ENCODE results near the gene SIN3A.
"Not testable (repeated sequence)": the region's sequence is repeated elsewhere in the genome, so short reads cannot be mapped to it uniquely, and the experiment has no call there.

The SIN3A gene

DNA sequence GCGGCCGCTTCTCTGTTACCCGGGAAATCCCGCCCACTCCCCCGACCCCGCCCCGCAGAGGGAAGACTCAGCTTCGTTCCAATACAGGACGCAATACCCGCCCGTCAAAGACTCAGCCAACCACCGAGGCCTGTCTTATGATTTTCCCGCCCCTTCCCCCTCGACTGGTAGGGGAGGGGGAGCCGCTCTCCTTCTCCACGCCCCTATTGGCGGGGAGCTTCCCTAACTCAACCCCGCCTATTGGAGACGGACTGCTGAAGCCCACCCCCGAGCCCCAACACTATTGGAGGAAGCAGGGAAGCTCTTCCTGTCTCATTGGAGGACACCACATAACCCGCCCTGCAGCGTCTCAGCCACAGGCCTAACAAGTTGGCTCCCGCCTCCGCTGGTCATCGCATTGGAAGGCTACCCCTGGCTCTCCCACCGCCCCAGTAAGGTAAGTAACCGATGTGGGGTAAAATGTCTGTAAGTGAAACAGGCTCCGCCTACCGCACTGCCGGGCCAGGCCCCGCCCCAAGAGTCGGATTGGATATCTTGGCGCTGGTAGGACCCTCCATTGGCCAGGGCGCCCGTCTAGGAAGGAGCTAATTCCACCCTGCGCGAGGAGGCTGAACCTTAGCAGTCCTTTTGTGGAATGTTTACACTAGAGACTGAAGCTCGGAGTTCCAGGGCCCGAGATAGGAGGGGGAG lies at the start of gene SIN3A:
TSS of gene SIN3A (minus strand) at position 17 of the 690 bp plus-strand sequence. CDS start 21,315 bp downstream, outside the sequence.
- Histone ChIP-seq H3K27ac (ENCODE audit: low read depth, low read length) (peak within 1 kb of the TSS; percentile 96), H3K36me3 (ENCODE audit: low read length) (no peaks in the 10 kb centered on the region), H3K79me2 (ENCODE audit: insufficient read depth, low read length) (peaks cover 38% of the 10 kb centered on the region), H3F3A (ENCODE audit: insufficient read depth) (peaks cover 33% of the 10 kb centered on the region), H3K4me2 (ENCODE audit: low read depth, low read length, poor library complexity, severe bottlenecking) (peak within 1 kb of the TSS; percentile 96), H3K4me3 (ENCODE audit: insufficient read depth, low read length, poor library complexity, severe bottlenecking) (peak within 1 kb of the TSS; percentile 84), H3K27me3 (ENCODE audit: low read length) (no peaks in the 10 kb centered on the region), H3K9me3 (ENCODE audit: insufficient read depth, low read length) (no peaks in the 10 kb centered on the region), H2AFZ (ENCODE audit: low read depth, low read length, severe bottlenecking) (no peak within 1 kb of the TSS), H3K9me2 (replicated peaks; ENCODE audit: insufficient read depth, low read length) (no peaks in the 10 kb centered on the region), H4K20me1 (ENCODE audit: low read depth, low read length) (peaks cover 15% of the 10 kb centered on the region), H3K9ac (ENCODE audit: low read length) (peak within 1 kb of the TSS; percentile 92)
- TF ChIP-seq, protein P1, sequence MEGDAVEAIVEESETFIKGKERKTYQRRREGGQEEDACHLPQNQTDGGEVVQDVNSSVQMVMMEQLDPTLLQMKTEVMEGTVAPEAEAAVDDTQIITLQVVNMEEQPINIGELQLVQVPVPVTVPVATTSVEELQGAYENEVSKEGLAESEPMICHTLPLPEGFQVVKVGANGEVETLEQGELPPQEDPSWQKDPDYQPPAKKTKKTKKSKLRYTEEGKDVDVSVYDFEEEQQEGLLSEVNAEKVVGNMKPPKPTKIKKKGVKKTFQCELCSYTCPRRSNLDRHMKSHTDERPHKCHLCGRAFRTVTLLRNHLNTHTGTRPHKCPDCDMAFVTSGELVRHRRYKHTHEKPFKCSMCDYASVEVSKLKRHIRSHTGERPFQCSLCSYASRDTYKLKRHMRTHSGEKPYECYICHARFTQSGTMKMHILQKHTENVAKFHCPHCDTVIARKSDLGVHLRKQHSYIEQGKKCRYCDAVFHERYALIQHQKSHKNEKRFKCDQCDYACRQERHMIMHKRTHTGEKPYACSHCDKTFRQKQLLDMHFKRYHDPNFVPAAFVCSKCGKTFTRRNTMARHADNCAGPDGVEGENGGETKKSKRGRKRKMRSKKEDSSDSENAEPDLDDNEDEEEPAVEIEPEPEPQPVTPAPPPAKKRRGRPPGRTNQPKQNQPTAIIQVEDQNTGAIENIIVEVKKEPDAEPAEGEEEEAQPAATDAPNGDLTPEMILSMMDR (IDR thresholded peaks at IDR 0.05; ENCODE audit: insufficient read depth, low read length, poor library complexity, severe bottlenecking), result no peak
- no peak for TF ChIP-seq EZH2phosphoT487 (conservative IDR thresholded peaks at IDR 0.05; ENCODE audit: low read length)

DNA sequence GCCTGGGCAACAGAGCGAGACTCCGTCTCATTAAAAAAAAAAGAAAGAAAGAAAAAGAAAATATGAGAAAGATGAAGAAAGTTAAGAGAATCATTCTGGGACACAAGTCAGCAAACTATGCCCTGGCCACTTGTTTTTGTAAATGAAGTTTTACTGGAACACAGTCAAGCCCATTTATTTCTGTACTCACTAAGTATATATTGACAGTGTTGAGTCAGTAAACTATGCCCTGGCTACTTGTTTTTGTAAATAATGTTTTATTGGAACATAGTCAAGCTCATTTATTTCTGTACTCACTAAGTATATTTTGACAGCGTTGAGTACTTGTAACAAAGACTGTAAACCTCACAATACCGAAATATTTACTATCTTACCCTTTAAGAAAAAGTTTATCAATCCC lies 42.2 kb upstream of the SIN3A start:
- TF ChIP-seq, protein P1 (IDR thresholded peaks at IDR 0.05; ENCODE audit: insufficient read depth, low read length, poor library complexity, severe bottlenecking), result no peak
- TF ChIP-seq EZH2phosphoT487 (conservative IDR thresholded peaks at IDR 0.05; ENCODE audit: low read length), result no peak
- H3K36me3 ChIP-seq (ENCODE audit: low read length), result no peaks in the 10 kb centered on the region
- no peaks in the 10 kb centered on the region for H3K79me2 ChIP-seq (ENCODE audit: insufficient read depth, low read length)
- no peaks in the 10 kb centered on the region for H3K27me3 ChIP-seq (ENCODE audit: low read length)
- no peaks in the 10 kb centered on the region for H4K20me1 ChIP-seq (ENCODE audit: low read depth, low read length)
- H3K4me3 ChIP-seq (ENCODE audit: insufficient read depth, low read length, poor library complexity, severe bottlenecking), result no peak overlapping the region
- H2AFZ ChIP-seq (ENCODE audit: low read depth, low read length, severe bottlenecking), result no peak overlapping the region
- H3K9me2 ChIP-seq (replicated peaks; ENCODE audit: insufficient read depth, low read length), result no peaks in the 10 kb centered on the region
- H3K9ac ChIP-seq (ENCODE audit: low read length), result no peak overlapping the region
- no peak overlapping the region for H3K27ac ChIP-seq (ENCODE audit: low read depth, low read length)
- no peaks in the 10 kb centered on the region for H3F3A ChIP-seq (ENCODE audit: insufficient read depth)
- H3K4me2 ChIP-seq (ENCODE audit: low read depth, low read length, poor library complexity, severe bottlenecking), result no peak overlapping the region
- H3K9me3 ChIP-seq (ENCODE audit: insufficient read depth, low read length), result no peaks in the 10 kb centered on the region

- H3K27me3 ChIP-seq (ENCODE audit: low read length), result no peaks in the 10 kb centered on the region
These were observed 32.5 kb upstream of the SIN3A start for GRCh38 chr15:75483961-75484360.

GRCh38 chr15:75483556-75483955 lies 32.1 kb upstream of the SIN3A start:
- not testable (repeated sequence) for H4K20me1 ChIP-seq (ENCODE audit: low read depth, low read length); H3K9ac ChIP-seq (ENCODE audit: low read length); H3K9me3 ChIP-seq (ENCODE audit: insufficient read depth, low read length); H3K36me3 ChIP-seq (ENCODE audit: low read length); H3F3A ChIP-seq (ENCODE audit: insufficient read depth); H3K27me3 ChIP-seq (ENCODE audit: low read length); H3K79me2 ChIP-seq (ENCODE audit: insufficient read depth, low read length); H3K4me3 ChIP-seq (ENCODE audit: insufficient read depth, low read length, poor library complexity, severe bottlenecking); H3K4me2 ChIP-seq (ENCODE audit: low read depth, low read length, poor library complexity, severe bottlenecking); H3K9me2 ChIP-seq (replicated peaks; ENCODE audit: insufficient read depth, low read length); H3K27ac ChIP-seq (ENCODE audit: low read depth, low read length); H2AFZ ChIP-seq (ENCODE audit: low read depth, low read length, severe bottlenecking)

More at GRCh38 chr15:75483961-75484360, 32.5 kb upstream of the SIN3A start:
- Histone ChIP-seq H3K9me3 (ENCODE audit: insufficient read depth, low read length) (no peaks in the 10 kb centered on the region), H3K9ac (ENCODE audit: low read length) (no peak overlapping the region), H3K27ac (ENCODE audit: low read depth, low read length) (no peak overlapping the region), H3K9me2 (replicated peaks; ENCODE audit: insufficient read depth, low read length) (no peaks in the 10 kb centered on the region), H3K4me2 (ENCODE audit: low read depth, low read length, poor library complexity, severe bottlenecking) (no peak overlapping the region), H3F3A (ENCODE audit: insufficient read depth) (no peaks in the 10 kb centered on the region), H4K20me1 (ENCODE audit: low read depth, low read length) (no peaks in the 10 kb centered on the region), H3K36me3 (ENCODE audit: low read length) (peaks cover 3% of the 10 kb centered on the region; the same call in 1 of the 2 replicates), H3K4me3 (ENCODE audit: insufficient read depth, low read length, poor library complexity, severe bottlenecking) (no peak overlapping the region), H2AFZ (ENCODE audit: low read depth, low read length, severe bottlenecking) (no peak overlapping the region), H3K79me2 (ENCODE audit: insufficient read depth, low read length) (no peaks in the 10 kb centered on the region)
- TF ChIP-seq, protein P1 (IDR thresholded peaks at IDR 0.05; ENCODE audit: insufficient read depth, low read length, poor library complexity, severe bottlenecking), result no peak
- no peak for TF ChIP-seq EZH2phosphoT487 (conservative IDR thresholded peaks at IDR 0.05; ENCODE audit: low read length)
